NCI-H146 (cell line): ENCODE measurements around the gene KLHDC2.
"Not testable (repeated sequence)": the region's sequence is repeated elsewhere in the genome, so short reads cannot be mapped to it uniquely, and the experiment has no call there.

Experiments used
- DNase-seq: peaks from one replicate; lab custom pipeline; 2025; lab: John Stamatoyannopoulos, UW

The KLHDC2 gene, protein sequence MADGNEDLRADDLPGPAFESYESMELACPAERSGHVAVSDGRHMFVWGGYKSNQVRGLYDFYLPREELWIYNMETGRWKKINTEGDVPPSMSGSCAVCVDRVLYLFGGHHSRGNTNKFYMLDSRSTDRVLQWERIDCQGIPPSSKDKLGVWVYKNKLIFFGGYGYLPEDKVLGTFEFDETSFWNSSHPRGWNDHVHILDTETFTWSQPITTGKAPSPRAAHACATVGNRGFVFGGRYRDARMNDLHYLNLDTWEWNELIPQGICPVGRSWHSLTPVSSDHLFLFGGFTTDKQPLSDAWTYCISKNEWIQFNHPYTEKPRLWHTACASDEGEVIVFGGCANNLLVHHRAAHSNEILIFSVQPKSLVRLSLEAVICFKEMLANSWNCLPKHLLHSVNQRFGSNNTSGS

DNA sequence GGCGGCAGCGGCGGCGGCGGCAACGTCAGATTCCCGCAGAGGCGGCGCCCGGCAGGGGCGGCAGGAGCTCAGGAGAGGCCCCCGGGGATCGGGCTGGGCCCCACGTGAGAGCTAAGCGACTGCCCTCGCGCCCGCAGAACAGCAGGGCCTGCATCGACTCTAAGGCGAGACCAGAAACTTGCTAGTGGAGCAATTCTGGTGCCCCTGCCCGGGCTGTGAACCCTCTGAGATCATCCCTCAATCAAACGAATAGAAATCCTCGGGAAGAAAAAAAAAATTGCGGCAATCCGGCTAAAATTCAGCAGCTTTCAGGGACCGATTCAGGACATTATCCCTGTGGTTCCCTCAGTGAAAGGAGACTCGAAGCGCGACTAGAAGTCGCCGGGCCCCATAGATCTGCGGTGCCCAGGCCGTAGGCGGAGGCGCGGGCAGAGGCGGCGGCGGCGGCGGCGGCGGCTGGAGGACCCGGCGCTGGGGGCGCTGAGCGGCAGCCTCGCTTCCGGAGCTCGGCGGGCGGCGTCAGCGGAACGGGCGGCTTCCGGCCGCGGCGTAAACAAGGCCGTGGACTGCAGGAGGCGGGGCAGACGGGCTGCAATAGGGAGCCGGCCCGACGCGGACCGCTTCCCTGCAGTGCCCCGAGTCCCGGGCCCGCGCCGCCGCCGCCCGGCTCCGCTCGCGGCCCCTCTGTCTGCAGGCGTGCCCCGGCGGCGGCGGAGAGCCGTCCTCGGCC lies at the start of gene KLHDC2:
Gene KLHDC2, plus strand, starts transcription at position 583 of the 730 bp plus-strand sequence. CDS start 316 bp downstream, outside the sequence.
- peak; percentile 89 for DNase-seq

DNA sequence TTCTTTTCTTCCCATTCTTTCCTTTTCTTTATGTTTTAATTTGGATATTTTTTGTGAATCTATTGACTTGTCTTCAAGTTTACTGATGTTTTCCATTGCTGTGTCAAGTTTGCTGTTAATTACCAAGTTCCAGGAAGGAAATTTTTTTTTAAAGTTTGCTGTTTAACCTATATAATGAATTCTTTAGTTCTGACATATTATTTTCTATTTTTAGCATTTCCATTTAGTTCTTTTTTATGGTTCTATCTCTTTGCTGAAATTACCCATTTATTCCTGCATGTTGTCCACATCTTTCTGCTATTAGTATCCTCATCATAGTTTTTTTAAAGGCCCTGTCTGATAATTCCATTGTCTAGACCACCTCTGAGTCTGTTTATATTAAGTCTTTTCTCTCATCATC lies 47.2 kb upstream of the KLHDC2 start:
- DNase-seq, result no peak

DNA sequence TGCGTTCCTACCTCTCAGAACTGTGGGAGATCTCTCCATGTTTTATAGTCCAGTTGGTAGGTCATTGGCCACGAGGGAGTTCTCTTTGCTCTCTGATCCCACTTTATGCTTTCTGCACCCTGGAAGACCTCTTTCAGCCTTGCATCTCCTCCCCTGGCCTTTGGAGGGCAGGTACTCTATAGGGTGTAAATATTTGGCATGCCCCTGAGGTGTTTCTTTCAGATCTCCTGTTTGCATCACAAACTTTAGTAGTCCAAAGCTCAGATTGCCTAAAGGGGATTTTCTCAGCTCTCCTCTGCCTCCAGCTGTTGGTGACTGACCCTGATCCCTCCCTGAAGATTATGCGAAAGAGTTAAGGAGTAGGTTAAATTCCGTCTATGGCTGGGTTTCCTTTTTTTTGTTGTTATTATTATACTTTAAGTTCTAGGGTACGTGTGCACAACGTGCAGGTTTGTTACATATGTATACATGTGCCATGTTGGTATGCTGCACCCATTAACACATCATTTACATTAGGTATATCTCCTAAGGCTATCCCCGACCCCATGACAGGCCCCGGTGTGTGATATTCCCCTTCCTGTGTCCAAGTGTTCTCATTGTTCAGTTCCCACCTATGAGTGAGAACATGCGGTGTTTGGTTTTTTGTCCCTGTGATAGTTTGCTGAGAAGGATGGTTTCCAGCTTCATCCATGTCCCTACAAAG lies 46.1 kb upstream of the KLHDC2 start:
- not testable (repeated sequence) for DNase-seq

DNA sequence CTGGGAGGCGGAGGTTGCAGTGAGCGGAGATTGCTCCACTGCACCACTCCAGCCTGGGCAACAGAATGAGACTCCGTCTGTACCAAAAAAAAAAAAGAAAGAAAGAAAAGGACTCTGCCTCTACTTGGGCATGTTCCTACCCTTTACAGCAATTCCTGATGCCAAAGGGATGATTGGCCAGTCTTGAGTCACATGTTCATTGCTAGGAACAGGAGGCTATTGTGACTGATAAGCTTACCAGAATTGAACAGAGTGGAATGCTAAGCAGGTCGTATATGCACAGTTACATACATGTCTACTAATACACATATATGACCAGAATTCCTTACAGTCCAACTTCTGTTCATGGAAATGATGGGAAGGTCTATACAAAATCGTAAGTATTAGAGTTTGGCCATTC lies 40.8 kb upstream of the KLHDC2 start:
- no peak for DNase-seq

DNA sequence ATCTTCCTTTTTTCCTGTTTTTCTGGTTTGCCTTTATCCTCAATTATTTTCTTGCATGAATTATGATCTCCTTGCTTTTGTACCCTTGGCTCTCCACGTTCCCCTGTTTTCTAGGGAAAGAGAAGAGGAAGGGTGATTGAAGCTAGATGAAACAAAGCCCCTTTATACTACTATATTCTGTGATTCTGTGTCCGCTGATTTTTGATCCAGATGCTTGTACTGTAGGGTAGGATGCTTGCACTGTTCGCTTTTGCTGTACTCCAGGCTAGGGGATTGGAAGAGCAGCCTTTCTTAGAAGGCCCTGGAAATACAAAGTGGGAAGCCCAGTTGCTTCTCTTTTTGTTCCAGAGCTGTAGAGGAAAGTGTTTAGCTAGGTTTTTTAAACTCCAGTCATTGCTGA lies 35.1 kb upstream of the KLHDC2 start:
- DNase-seq, result no peak

DNA sequence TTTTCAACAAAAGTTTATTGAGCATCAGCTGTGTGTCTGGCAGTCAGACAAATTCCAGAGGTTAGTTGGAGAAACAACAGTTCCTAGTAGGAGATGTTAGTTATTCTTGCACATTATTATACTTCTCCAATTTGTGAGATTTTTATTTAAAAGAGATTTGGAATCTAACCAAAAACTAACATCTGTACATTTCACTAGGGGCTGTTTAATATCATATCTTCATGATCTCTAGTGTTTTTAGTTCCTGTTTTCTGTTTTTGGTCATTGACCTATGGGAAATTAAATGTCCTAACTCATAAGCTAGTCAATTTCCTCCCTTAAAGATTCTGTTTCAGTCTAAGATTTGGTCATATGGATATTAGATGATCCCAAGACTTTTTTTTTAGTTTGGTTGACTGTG lies 34.1 kb upstream of the KLHDC2 start:
- no peak for DNase-seq

DNA sequence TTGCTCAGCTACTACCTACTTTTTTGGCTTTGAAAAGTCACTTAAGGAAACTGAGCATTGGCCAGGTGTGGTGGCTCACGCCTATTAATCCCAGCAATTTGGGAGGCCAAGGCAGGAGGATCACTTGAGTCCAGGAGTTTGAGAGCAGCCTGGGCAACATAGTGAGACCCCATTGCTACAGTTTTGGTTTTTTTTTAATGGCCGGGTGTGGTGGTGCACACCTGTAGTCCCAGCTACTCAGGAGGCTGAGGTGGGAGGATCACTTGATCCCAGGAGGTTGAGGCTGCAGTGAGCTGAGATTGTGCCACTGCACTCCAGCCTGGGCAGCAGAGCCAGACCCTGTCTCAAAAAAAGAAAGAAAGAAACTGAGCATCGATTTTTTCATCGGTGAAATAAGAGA lies 32.3 kb upstream of the KLHDC2 start:
- not testable (repeated sequence) for DNase-seq

DNA sequence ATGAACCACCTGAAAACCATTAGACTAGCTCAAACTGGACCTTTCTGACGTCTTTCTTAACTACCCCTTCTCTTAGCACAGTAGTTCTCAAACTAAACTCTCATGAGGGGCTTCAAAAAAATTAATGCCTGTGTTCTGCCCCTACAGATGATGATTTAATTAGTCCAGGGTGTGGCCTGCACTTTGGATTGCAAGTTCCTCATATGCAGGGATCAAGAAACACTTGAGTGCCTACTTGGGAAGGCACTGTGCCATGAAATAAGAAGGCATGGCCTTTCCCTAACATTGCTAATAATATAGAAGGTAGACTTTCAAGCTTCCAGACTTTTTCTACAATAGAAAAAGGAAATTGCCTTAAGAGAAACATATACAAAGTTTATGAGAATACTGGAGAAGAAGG lies 22.8 kb upstream of the KLHDC2 start:
- no peak for DNase-seq

DNA sequence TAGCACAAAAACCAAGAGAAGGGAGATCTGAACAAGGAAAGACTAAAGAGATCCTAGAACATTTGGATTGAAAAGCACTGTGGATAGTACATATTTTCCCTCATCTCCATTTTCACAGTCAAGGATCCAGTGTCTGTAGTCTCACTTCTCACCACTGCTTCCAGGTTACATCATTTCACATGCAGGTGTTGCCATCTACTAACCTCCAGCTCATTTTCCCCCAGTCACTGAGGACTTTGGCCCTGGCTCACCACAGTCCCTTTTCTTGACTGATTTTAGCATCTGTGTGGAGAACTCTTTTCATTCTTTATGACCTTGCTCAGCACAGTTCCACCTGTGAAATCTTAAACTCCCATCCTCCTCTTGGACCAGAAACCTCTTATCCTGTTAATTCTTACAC lies 21.5 kb upstream of the KLHDC2 start:
- DNase-seq, result not testable (repeated sequence)

DNA sequence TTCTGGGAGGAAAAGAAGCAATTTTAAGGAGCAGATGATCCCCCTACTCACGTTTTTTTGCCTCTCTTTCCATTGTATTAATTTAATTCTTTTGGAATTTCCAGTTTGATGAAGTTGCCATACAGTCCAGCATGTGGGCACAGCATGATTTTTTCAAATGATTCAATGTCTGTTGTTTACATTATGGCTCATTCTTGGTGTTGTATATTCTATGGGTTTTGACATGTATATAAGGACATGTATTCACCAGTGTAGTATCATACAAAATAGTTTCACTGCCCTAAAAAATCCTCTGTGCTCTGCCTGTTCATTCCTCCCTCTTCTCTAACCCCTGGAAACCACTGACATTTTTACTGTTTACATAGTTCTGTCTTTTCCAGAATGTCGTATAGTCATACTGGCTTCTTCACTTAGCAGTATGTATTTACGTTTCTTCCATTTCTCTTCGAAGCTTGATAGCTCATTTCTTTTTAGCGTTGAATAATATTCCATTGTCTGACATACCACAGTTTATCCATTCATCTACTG lies 13.3 kb upstream of the KLHDC2 start:
- no peak for DNase-seq

DNA sequence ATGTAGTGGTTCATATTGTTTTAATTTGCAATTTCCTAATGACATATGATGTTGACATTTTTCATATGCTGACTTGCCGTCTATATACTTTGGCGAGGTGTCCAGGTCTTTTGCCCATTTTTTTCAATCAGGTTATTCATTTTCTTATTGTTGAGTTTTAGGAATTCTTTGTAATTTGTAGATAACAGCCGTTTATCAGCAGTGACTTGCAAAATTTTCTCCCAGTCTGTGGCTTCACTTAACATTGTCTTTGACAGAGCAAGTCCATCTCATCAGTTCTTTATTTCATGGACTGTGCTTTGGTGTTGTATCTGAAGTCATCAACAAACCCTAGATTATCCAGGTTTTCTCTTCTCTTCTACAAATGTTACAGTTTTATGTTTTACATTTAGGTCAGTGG lies 12.6 kb upstream of the KLHDC2 start:
- no peak for DNase-seq

DNA sequence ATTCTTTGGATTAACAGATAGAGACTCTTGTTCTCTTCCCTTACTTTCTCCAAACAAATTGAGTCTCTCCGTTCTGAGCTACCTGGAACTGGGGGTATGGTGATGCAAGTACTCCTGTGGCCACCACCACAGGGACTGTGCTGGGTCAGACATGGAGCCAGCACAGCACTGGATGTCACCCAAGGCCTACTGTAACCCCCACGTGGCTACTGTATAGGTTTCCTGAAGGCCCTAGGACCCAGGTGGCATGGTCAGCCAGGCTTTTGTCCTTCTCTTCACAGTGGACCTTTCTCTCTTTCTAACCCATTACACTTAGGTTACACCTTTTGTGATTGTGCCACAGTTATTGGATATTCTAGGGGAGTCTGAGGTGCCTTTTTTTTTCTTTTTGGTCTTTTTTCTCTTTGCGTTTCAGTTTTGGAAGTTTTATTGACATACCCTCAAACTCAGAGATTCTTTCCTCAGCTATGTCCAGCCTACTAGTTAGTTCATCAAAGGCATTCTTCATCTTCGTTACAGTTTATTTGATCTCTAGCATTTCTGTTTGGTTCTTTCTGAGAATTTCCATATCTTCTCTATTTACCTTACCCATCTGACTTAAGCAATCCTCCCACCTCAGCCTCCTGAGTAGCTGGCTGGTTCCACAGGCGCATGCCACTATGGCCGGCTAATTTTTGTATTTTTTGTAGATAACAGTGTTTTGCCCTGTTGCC lies 6.0 kb upstream of the KLHDC2 start:
- DNase-seq, result no peak

DNA sequence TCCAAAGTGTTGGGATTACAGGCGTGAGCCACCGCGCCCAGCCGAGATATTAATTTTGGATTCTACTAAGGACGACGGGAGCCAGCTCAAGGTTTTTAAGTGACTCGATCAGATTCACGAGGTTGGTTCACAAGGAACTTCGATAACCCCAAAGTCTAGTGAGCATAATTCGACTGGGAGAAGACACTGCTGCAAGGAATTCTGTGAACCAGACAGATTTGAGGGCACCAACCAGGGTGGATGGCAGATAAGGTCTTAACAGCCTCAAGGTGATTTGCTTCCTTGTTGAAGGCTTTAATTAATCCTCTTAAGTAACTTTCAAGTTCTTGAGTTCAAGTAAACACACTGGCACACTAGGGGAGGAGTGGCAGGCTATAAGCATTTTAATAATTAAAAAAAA lies 1.1 kb upstream of the KLHDC2 start:
- no peak for DNase-seq

DNA sequence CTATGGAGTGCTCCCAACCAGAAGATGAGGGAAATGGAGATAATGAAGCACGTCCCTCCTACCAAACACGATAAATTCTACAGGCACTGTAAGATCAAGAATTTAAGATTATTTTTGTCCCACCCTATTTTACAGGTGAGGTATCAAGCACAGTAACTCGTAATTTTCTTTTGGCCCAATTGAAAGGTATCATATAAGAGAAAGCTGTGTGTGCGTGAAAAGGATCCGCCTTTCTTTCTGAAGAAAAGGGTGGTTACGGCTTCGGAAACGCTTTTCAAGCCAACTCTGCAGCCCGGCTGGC lies 733 bp upstream of the KLHDC2 start:
- no peak for DNase-seq

DNA sequence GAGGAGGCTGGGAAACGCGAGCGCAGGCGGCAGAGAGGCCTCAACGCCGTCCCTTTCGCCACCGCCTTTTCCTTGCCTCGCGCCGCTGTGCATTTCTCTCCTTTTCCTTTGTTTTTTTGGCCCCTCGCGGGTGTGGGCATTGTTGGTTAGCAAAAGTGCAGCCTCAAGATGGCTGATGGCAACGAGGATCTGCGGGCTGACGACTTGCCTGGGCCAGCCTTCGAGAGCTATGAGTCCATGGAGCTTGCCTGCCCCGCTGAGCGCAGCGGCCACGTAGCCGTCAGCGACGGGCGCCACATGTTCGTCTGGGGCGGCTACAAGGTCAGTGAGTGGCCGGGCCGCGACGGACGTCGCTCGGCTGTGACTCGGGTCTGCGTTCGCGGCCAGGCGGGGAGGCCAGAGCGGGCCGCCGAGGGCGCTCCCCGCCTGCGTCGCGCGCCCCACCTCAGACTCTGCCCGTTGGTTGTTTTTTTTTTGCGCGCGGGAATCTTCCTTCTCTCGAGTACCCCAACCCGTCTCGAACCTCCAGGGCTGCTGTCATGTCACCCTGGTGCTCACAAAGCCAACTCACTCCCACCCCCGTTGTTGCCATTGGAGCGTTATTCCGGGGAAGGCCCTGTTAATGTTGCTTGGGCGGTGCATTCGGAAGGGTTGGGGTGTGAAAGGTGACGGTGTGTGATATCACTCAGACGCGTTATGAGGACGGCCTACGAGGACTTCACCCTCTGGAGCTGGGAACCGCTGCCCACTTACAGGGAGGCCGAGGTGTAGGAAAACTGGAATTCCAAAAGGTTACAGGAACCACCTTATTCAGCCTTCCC lies 558 bp downstream of the KLHDC2 start:
- peak; percentile 64 for DNase-seq

DNA sequence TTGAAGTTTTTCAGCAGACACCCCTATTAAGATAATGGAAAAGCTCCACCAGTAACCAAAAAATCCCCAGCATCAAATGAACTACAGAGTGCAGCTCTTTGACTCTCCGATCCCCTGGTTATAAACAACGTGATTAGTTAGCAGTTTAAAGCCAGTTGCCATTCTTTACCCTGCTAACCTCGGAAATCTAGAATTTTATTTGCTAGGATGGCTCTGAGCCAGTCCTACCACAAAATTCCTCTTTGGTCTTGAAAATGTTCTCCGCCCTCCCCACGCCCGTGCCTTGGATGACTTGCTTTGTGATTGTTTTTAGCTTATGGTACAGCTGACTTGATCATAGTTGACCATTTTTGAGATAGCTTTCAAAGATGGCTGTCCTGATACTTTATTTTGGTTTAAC lies 1.2 kb downstream of the KLHDC2 start:
- DNase-seq, result no peak

DNA sequence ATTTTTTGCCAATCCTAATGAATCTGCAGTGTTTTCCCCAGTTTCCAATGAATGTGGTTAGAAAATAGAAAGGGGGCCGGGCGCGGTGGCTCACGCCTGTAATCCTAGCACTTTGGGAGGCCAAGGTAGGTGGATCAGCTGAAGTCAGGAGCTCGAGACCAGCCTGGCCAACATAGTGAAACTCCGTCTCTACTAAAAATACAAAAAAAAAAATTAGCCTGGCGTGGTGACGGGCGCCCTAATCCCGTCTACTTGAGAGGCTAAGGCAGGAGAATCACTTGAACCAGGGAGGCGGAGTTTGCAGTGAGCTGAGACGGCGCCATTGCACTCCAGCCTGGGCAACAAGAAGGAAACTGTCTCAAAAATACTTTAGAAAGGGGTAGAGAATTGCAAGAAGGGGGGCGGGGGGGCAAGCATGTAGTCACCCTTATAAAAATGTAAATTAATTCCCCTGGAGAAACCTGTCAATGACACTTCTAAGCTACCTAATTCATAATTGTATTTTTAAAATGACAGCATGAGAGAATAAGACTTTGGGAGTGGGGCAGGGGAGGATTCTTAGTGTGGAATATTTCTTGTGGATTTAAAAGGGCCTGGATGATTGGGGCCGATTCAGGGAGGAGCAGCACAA lies 1.7 kb downstream of the KLHDC2 start:
- DNase-seq, result no peak

DNA sequence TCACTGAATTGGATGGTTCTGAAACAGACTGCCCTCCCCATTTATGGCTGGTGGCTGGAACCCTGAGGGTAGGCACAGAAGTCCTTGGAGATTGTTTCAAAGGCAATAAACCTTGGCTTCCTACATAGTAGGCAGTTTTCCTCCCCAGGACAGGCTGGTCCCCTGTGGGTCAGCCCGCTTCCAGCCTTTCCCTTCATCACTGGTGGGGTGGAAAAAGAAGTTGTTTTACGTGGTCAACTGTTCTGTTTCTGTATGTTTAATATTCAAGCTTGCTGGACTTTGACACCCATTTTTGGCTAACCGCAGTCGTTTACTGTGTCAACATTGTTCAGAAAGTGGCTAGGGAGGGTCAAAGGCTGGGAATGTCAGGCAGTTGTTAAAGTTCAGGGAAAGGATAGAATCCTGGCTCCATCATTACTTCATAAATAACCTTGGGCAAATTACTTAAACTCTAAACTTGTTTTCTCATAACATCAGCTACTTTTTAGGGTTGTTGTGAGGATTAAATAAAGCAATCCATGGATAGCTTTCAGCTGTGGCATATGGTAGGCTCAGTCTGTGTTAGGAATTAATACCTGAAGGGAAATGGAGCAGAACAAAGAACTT lies 2.4 kb downstream of the KLHDC2 start:
- no peak for DNase-seq

DNA sequence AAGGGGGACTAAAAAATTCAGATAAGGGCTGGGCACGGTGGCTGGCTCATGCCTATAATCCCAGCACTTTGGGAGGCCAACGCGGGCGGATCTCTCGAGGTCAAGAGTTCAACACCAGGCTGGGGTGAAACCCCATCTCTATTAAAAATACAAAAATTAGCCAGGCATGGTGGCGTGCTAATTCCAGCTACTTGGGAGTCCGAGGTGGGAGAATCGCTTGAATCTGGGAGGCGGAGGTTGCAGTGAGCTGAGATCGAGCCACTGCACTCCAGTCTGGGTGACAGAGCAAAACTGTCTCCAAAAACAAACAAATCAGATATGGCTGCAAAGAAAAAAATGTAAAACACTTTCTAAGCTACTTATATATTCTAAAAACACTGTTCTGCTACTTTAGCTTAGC lies 3.7 kb downstream of the KLHDC2 start:
- not testable (repeated sequence) for DNase-seq

DNA sequence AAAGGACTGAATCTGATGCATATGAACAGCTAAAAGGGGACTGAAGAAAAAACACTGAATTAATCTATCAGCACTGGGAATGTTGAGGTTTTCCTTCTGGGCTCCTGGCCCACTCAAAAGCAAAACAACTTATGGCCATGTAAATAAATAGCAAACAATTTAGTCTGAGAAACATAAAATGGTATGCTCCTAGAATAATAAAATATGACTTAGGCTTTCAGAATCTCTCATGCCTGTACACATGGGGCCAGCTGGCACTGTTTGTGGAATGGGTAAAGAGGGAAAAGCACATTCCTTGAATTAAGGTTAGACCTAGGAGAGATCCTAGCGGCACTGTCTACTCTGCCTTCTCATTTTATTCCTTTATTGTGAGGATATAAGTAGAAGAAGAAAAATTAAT lies 6.2 kb downstream of the KLHDC2 start:
- DNase-seq, result no peak
